Adrenal gland (tissue), 12 donors: ENCODE results near the gene SPINDOC. TPM values are rescaled to one million over a fixed set of nuclear protein-coding genes. Genes with fewer than 3 reads are reported as not detected.

Experiments
- DNase-seq, 7 donors: peaks; one replicate each; pipeline ENCODE4 v3.0.0-alpha.2; 2019 to 2020
- H3K27ac ChIP-seq, 5 donors: fragments of 200-600 bp; sonication (generic) in 4 of 5; 1 replicate in 3 of 5; 2 replicates in 2 of 5; pipeline versions ENCODE4 v1.5.1 to v1.8.0; 2016 to 2020; ENCODE audit warnings: mild to moderate bottlenecking in 1 of 5
- H3K27me3 ChIP-seq: fragments of 200-600 bp; 2 replicates; pipeline ENCODE4 v1.8.0; 2021
- H3K36me3 ChIP-seq, 2 donors: fragments of 200-600 bp; replicated peaks in 1 of 2; 1 replicate in 1 of 2; 2 replicates in 1 of 2; pipeline versions ENCODE4 v1.5.1 to v1.8.0; 2018 to 2022
- H3K4me1 ChIP-seq, 2 donors: fragments of 200-600 bp; replicated peaks in 1 of 2; 1 replicate in 1 of 2; 2 replicates in 1 of 2; pipeline versions ENCODE4 v1.5.1 to v1.8.0; 2018 to 2021
- H3K4me3 ChIP-seq, 4 donors: fragments of 200-600 bp; sonication (generic) in 3 of 4; one replicate each; pipeline ENCODE4 v1.5.1; 2016 to 2018
- H3K9me3 ChIP-seq, 3 donors: fragments of 200-600 bp; sonication (generic) in 1 of 3; replicated peaks in 1 of 3; 1 replicate in 2 of 3; 2 replicates in 1 of 3; pipeline versions ENCODE4 v1.5.1 to v1.8.0; 2016 to 2021
- CTCF ChIP-seq, 6 experiments: fragments of 450-650 bp in 4 of 6; fragments of 200-600 bp in 2 of 6; sonication (generic) in 1 of 6; IDR thresholded peaks; 1 replicate in 5 of 6; 2 replicates in 1 of 6; pipeline versions ENCODE4 v1.5.1 to v1.8.0; 2016 to 2021; ENCODE audit warnings: antibody characterized with exemption in 6 of 6, mild to moderate bottlenecking in 2 of 6, moderate library complexity in 1 of 6
- POLR2A ChIP-seq, 2 donors: fragments of 450-650 bp; IDR thresholded peaks; one replicate each; pipeline ENCODE4 v1.6.1; 2017; ENCODE audit warnings: antibody characterized with exemption in 2 of 2, mild to moderate bottlenecking in 2 of 2, moderate library complexity in 1 of 2
- WGBS, 4 donors: extraction: QIAGEN DNeasy Blood & Tissue Kit in 2 of 4; methylation state at CpG; one replicate each; pipeline versions ENCODE4 v1.1.5 to v1.1.7; 2013 to 2017; 5-methylcytosine and 5-hydroxymethylcytosine counted together
- intact Hi-C, 2 donors: fragments of 100-400 bp; cut with DNase I; formaldehyde crosslinking; loops; one replicate each; pipeline versions ENCODE4 v1.14.1 to v1.15.0; 2022 to 2023
- polyA plus RNA-seq, 3 donors: library from polyadenylated mRNA; stranded (reverse); fragments of 200-250 nt in 2 of 3; fragments of 350-450 nt in 1 of 3; fragmentation: Illumina TruSeq in 1 of 3; extraction: RNeasy Lipid Tissue Mini Kit (QIAGEN cat#74804) in 1 of 3; gene quantifications; one replicate each; pipeline ENCODE4 v1.2.3, GENCODE V29; 2013 to 2014
- total RNA-seq, 9 donors: library from RNA; depleted of rRNA in 4 of 9; stranded (reverse); fragments of >200 nt in 4 of 9; fragments of 120-200 nt in 1 of 9; fragmentation: NEBNext Ultra II Directional in 1 of 9; extraction: Animal tissue kit (Norgen Biotek cat#: 25700) in 1 of 9; gene quantifications; one replicate each; pipeline versions ENCODE4 v1.1.0 to v1.2.4, GENCODE V29; 2013 to 2023
- donor health status: healthy with polysubstance abuse.
- donor health status: Bipolar disorder and iron deficiency.
- donor health status: DM: yes; HTN: yes; CAD: no.
- donor health status: DM: no; HTN: no; CAD: no.
- donor health status: DM: no; HTN: no; CAD: no.
- donor health status: DM: yes; HTN: yes; CAD: no.

SPINDOC gene
- total and polyA plus RNA-seq, 12 donors, result 4.5 to 19.2 (median 10.9) TPM

GRCh38 chr11:63844836-63845235, 31.6 kb downstream of the SPINDOC start:
- peaks cover 53 to 81% of the 10 kb centered on the region in 2 donors for H3K4me1 ChIP-seq
- H3K4me3 ChIP-seq, result no peak overlapping the region
- intact Hi-C loops, result loop anchor here in 1 of 2 donors (5.0 kb wide), 1 partner anchor 32 kb away; no protein-coding TSS in a partner anchor
- no peaks in the 10 kb centered on the region for H3K27me3 ChIP-seq
- H3K9me3 ChIP-seq, result no peaks in the 10 kb centered on the region
- WGBS, 4 donors, result 79 to 92% (median 90%) methylated on average over 4 of the region's 4 CpGs
- no peaks in the 10 kb centered on the region for H3K36me3 ChIP-seq
- DNase-seq, result no peak
- TF ChIP-seq CTCF (IDR thresholded peaks at IDR 0.05) (no peak), POLR2A (IDR thresholded peaks at IDR 0.05) (no peak)
- H3K27ac ChIP-seq, result peak overlapping the region in 3 of 5 donors; percentile 17 to 65 (median 53)

- WGBS, 4 donors, result 29 to 36% (median 32%) methylated on average over 2 of the region's 2 CpGs
- intact Hi-C loops, result no loop called here
- Histone ChIP-seq H3K4me1 (peaks cover 51 to 78% of the 10 kb centered on the region in 2 donors), H3K36me3 (no peaks in the 10 kb centered on the region), H3K27ac (peak overlapping the region in 3 of 5 donors; percentile 17 to 65 (median 53)), H3K9me3 (no peaks in the 10 kb centered on the region), H3K27me3 (no peaks in the 10 kb centered on the region), H3K4me3 (no peak overlapping the region)
- DNase-seq, result peak in 4 of 7 donors; percentile 23 to 35 (median 32)
- no peak for TF ChIP-seq POLR2A (IDR thresholded peaks at IDR 0.05)
- TF ChIP-seq CTCF (IDR thresholded peaks at IDR 0.05), result no peak
These were observed 32.0 kb downstream of the SPINDOC start for GRCh38 chr11:63845303-63845702.

GRCh38 chr11:63845911-63846310, 32.7 kb downstream of the SPINDOC start:
- TF ChIP-seq POLR2A (IDR thresholded peaks at IDR 0.05) (no peak), CTCF (IDR thresholded peaks at IDR 0.05) (no peak)
- Histone ChIP-seq H3K27me3 (no peaks in the 10 kb centered on the region), H3K4me3 (no peak overlapping the region), H3K4me1 (peaks cover 45 to 77% of the 10 kb centered on the region in 2 donors), H3K36me3 (no peaks in the 10 kb centered on the region), H3K9me3 (no peaks in the 10 kb centered on the region), H3K27ac (peak overlapping the region in 3 of 5 donors; percentile 17 to 65 (median 53))
- intact Hi-C loops, result no loop called here
- 84 to 88% (median 85%) methylated on average over 7 of the region's 7 CpGs for WGBS, 4 donors
- DNase-seq, result no peak

- Histone ChIP-seq H3K4me3 (no peak overlapping the region), H3K27me3 (no peaks in the 10 kb centered on the region), H3K27ac (peak overlapping the region in 3 of 5 donors; percentile 39 to 64 (median 60)), H3K36me3 (no peaks in the 10 kb centered on the region), H3K4me1 (peaks cover 45 to 77% of the 10 kb centered on the region in 2 donors), H3K9me3 (no peaks in the 10 kb centered on the region)
- no peak for TF ChIP-seq CTCF (IDR thresholded peaks at IDR 0.05)
- TF ChIP-seq POLR2A (IDR thresholded peaks at IDR 0.05), result no peak
- intact Hi-C loops, result no loop called here
- peak in 1 of 7 donors; percentile 4 for DNase-seq
- 92 to 100% (median 97%) methylated on average over 2 to 6 of the region's 6 CpGs for WGBS, 4 donors
These were observed 33.6 kb downstream of the SPINDOC start for GRCh38 chr11:63846897-63847296.
